Lung (tissue), 12 donors: ENCODE results near the gene PUDP. TPM values are rescaled to one million over a fixed set of nuclear protein-coding genes. Genes with fewer than 3 reads are reported as not detected.

Experiments
- ATAC-seq: fragments of 200-7000 bp; cut with Tn5 transposase; one replicate; pipeline ENCODE4 v1.9.1; 2020; ENCODE audit warnings: moderate number of reproducible peaks; ENCODE audit not compliant: insufficient read depth, low FRiP score
- DNase-seq, 3 donors: peaks; one replicate each; pipeline ENCODE4 v3.0.0-alpha.2; 2013 to 2017
- H3K27ac ChIP-seq, 2 donors: one replicate each; pipeline ENCODE4 v1.5.1; 2013; ENCODE audit warnings: mild to moderate bottlenecking in 2 of 2, moderate library complexity in 2 of 2, control low read depth in 1 of 2, inconsistent platforms in 1 of 2, low read depth in 1 of 2, low read length in 1 of 2
- H3K27me3 ChIP-seq, 3 donors: one replicate each; pipeline ENCODE4 v1.5.1; 2013; ENCODE audit warnings: low read length in 2 of 3; ENCODE audit not compliant: control insufficient read depth in 3 of 3, insufficient read depth in 3 of 3
- H3K36me3 ChIP-seq, 4 donors: one replicate each; pipeline ENCODE4 v1.5.1; 2013; ENCODE audit warnings: low read length in 4 of 4, mild to moderate bottlenecking in 1 of 4, moderate library complexity in 1 of 4; ENCODE audit not compliant: control insufficient read depth in 4 of 4, insufficient read depth in 4 of 4
- H3K4me1 ChIP-seq, 5 donors: one replicate each; pipeline ENCODE4 v1.5.1; 2013; ENCODE audit warnings: low read length in 5 of 5, mild to moderate bottlenecking in 2 of 5, moderate library complexity in 1 of 5; ENCODE audit not compliant: control insufficient read depth in 5 of 5, insufficient read depth in 5 of 5
- H3K4me3 ChIP-seq: one replicate; pipeline ENCODE4 v1.5.1; 2013; ENCODE audit warnings: mild to moderate bottlenecking, control low read depth, moderate library complexity
- H3K9ac ChIP-seq, 2 donors: one replicate each; pipeline ENCODE4 v1.5.1; 2013; ENCODE audit warnings: low read length in 2 of 2, control low read depth in 1 of 2; ENCODE audit not compliant: insufficient read depth in 1 of 2
- H3K9me3 ChIP-seq, 4 donors: one replicate each; pipeline ENCODE4 v1.5.1; 2013; ENCODE audit warnings: low read length in 3 of 4, mild to moderate bottlenecking in 1 of 4, moderate library complexity in 1 of 4; ENCODE audit not compliant: control insufficient read depth in 4 of 4, insufficient read depth in 3 of 4
- WGBS, 2 donors: extraction: QIAGEN DNeasy Blood & Tissue Kit; methylation state at CpG; one replicate each; pipeline ENCODE4 v1.1.7; 2013; 5-methylcytosine and 5-hydroxymethylcytosine counted together
- polyA plus RNA-seq, 2 donors: library from polyadenylated mRNA; stranded (reverse); fragments of 200-250 nt; gene quantifications; one replicate each; pipeline ENCODE4 v1.2.1, GENCODE V29; 2013
- total RNA-seq, 2 donors: library from RNA; depleted of rRNA in 1 of 2; stranded (reverse); fragments of >200 nt in 1 of 2; gene quantifications; one replicate each; pipeline ENCODE4 v1.2.1, GENCODE V29; 2014 to 2021
- TF ChIP-seq, protein P1 (sequence below): IDR thresholded peaks from 2 replicates; pipeline ENCODE4 v1.5.1; 2012; ENCODE audit warnings: mild to moderate bottlenecking; ENCODE audit errors: control extremely low read depth, extremely low read depth
- donor health status: control.
- donor health status: control.
- donor health status: Bipolar disorder and iron deficiency.
- donor health status: healthy.
- donor health status: DM: yes; HTN: yes; CAD: no.

The PUDP gene
- total and polyA plus RNA-seq, 4 donors: 12.1 to 24.5 (median 15.0) TPM

DNA sequence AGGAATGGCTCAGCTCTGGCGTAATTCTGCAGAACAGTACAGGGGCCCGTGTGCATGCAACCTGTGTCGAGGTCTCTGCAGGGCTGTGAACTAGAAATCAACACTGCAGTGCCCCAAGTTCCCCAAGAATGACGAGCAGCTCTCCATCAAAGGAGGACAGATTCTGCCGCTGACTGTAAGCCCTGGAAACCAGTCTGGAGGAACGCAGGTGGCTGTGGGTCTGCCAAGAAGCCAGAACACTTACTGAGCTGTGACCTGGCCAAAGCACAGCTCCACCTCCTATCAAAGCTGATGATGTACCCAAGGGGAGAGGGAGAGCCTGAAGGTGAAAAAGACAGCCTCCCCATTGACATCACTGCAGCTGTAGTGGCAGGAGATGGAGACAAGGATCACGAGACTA lies 80.7 kb downstream of the PUDP start:
- DNase-seq: no peak
- 96 to 98% methylated on average over 7 of the region's 7 CpGs for WGBS, 2 donors
- no peak overlapping the region for H3K9ac ChIP-seq
- ATAC-seq: no peak
- H3K9me3 ChIP-seq: peaks cover 0 to 1% (median 0%) of the 10 kb centered on the region in 4 donors
- peaks cover 0 to 5% (median 1%) of the 10 kb centered on the region in 4 donors for H3K36me3 ChIP-seq
- H3K27ac ChIP-seq: no peak overlapping the region
- peaks cover 0 to 18% (median 4%) of the 10 kb centered on the region in 3 donors for H3K27me3 ChIP-seq
- no peak overlapping the region for H3K4me3 ChIP-seq
- H3K4me1 ChIP-seq: peaks cover 0 to 3% (median 0%) of the 10 kb centered on the region in 5 donors
- TF ChIP-seq, protein P1, sequence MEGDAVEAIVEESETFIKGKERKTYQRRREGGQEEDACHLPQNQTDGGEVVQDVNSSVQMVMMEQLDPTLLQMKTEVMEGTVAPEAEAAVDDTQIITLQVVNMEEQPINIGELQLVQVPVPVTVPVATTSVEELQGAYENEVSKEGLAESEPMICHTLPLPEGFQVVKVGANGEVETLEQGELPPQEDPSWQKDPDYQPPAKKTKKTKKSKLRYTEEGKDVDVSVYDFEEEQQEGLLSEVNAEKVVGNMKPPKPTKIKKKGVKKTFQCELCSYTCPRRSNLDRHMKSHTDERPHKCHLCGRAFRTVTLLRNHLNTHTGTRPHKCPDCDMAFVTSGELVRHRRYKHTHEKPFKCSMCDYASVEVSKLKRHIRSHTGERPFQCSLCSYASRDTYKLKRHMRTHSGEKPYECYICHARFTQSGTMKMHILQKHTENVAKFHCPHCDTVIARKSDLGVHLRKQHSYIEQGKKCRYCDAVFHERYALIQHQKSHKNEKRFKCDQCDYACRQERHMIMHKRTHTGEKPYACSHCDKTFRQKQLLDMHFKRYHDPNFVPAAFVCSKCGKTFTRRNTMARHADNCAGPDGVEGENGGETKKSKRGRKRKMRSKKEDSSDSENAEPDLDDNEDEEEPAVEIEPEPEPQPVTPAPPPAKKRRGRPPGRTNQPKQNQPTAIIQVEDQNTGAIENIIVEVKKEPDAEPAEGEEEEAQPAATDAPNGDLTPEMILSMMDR: no peak

GRCh38 chrX:7065473-7065872 lies 82.5 kb downstream of the PUDP start:
- no peak overlapping the region for H3K9ac ChIP-seq
- peaks cover 0 to 5% (median 0%) of the 10 kb centered on the region in 4 donors for H3K36me3 ChIP-seq
- H3K27ac ChIP-seq: no peak overlapping the region
- DNase-seq (no peak), ATAC-seq (no peak)
- H3K9me3 ChIP-seq: peaks cover 0 to 1% (median 0%) of the 10 kb centered on the region in 4 donors
- no peak overlapping the region for H3K4me3 ChIP-seq
- 95 to 96% methylated on average over 8 of the region's 8 CpGs for WGBS, 2 donors
- TF ChIP-seq, protein P1: no peak
- H3K27me3 ChIP-seq: peaks cover 0 to 17% (median 7%) of the 10 kb centered on the region in 3 donors
- H3K4me1 ChIP-seq: peaks cover 0 to 6% (median 0%) of the 10 kb centered on the region in 5 donors

DNA sequence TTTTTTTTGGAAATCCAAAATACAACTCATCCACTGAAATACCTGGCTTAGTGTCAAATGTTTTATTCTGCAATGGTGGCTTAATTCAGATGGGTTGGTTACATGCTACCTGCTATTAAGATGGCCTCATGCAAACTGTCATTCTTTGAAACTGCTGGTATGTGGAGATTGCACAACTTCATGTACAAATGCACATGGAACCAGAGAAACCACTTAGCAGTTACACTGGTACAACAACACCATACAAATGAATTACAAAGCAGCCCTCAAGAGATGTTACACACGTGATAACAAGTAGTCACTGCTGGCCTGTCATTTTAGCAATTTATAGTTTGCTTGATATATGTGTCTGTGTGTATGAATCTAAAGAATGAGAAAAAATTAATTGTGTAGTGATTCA lies 85.0 kb downstream of the PUDP start:
- H3K9me3 ChIP-seq: peaks cover 0 to 1% (median 0%) of the 10 kb centered on the region in 4 donors
- peaks cover 0 to 17% (median 7%) of the 10 kb centered on the region in 3 donors for H3K27me3 ChIP-seq
- DNase-seq (no peak), ATAC-seq (no peak)
- no peak overlapping the region for H3K4me3 ChIP-seq
- peaks cover 0 to 5% (median 2%) of the 10 kb centered on the region in 4 donors for H3K36me3 ChIP-seq
- H3K4me1 ChIP-seq: peaks cover 0 to 6% (median 0%) of the 10 kb centered on the region in 5 donors
- no peak overlapping the region for H3K27ac ChIP-seq
- H3K9ac ChIP-seq: no peak overlapping the region
- WGBS, 2 donors: 75 to 80% methylated on average over 1 of the region's 1 CpG
- TF ChIP-seq, protein P1: no peak

GRCh38 chrX:7062276-7062675 lies 85.7 kb downstream of the PUDP start:
- Histone ChIP-seq H3K9ac (no peak overlapping the region), H3K27ac (no peak overlapping the region), H3K4me1 (peaks cover 0 to 6% (median 0%) of the 10 kb centered on the region in 5 donors), H3K9me3 (no peaks in the 10 kb centered on the region), H3K27me3 (peaks cover 0 to 14% (median 7%) of the 10 kb centered on the region in 3 donors), H3K4me3 (no peak overlapping the region), H3K36me3 (peaks cover 0 to 11% (median under 1%) of the 10 kb centered on the region in 4 donors)
- ATAC-seq (no peak), DNase-seq (no peak)
- 72 to 100% methylated on average over 1 of the region's 1 CpG for whole genome bisulfite sequencing, 2 donors
- TF ChIP-seq, protein P1: no peak
